T-helper 22 cell (primary cell): Measurements from ENCODE around the gene FBXO11.
"Not testable (repeated sequence)": the region's sequence is repeated elsewhere in the genome, so short reads cannot be mapped to it uniquely, and the experiment has no call there.

ENCODE experiments used
- DNase-seq: peaks from one replicate; pipeline ENCODE4 v3.0.0-alpha.2; 2020; ENCODE audit warnings: low read depth

Gene FBXO11

GRCh38 chr2:47906157-47907038 is at the start of gene FBXO11:
TSS of gene FBXO11 (minus strand) at chr2:47906498. CDS start at chr2:47905720, 778 bp downstream.
- DNase-seq: peak; percentile 98

- no peak for DNase-seq
Measured at GRCh38 chr2:47950340-47951301, 44.3 kb upstream of the FBXO11 start.

- DNase-seq: no peak
Measured at GRCh38 chr2:47946593-47946992, 40.3 kb upstream of the FBXO11 start.

GRCh38 chr2:47945046-47945781 is 38.9 kb upstream of the FBXO11 start:
- DNase-seq: no peak

GRCh38 chr2:47941936-47942335 is 35.6 kb upstream of the FBXO11 start:
- no peak for DNase-seq

- no peak for DNase-seq
Measured at GRCh38 chr2:47937677-47938076, 31.4 kb upstream of the FBXO11 start.

- no peak for DNase-seq
Measured at GRCh38 chr2:47935071-47935470, 28.8 kb upstream of the FBXO11 start.

- no peak for DNase-seq
Measured at GRCh38 chr2:47918043-47918442, 11.7 kb upstream of the FBXO11 start.

GRCh38 chr2:47917276-47917961 is 11.1 kb upstream of the FBXO11 start:
- no peak for DNase-seq

- no peak for DNase-seq
Measured at GRCh38 chr2:47916412-47916811, 10.1 kb upstream of the FBXO11 start.

- not testable (repeated sequence) for DNase-seq
Measured at GRCh38 chr2:47910662-47911061, 4.4 kb upstream of the FBXO11 start.

GRCh38 chr2:47908682-47909081 is 2.4 kb upstream of the FBXO11 start:
- no peak for DNase-seq

- DNase-seq: peak; percentile 31
Measured at GRCh38 chr2:47907039-47907781, 912 bp upstream of the FBXO11 start.

GRCh38 chr2:47905386-47906156 is 727 bp downstream of the FBXO11 start:
- DNase-seq: peak; percentile 42

- DNase-seq: no peak
Measured at GRCh38 chr2:47903781-47904490, 2.4 kb downstream of the FBXO11 start.

GRCh38 chr2:47901892-47902291 is 4.4 kb downstream of the FBXO11 start:
- DNase-seq: not testable (repeated sequence)

- no peak for DNase-seq
Measured at GRCh38 chr2:47900857-47901256, 5.4 kb downstream of the FBXO11 start.

- no peak for DNase-seq
Measured at GRCh38 chr2:47899915-47900816, 6.1 kb downstream of the FBXO11 start.
